Measurements from ENCODE around the gene UTP4. TPM values are rescaled to one million over a fixed set of nuclear protein-coding genes. Genes with fewer than 3 reads are reported as not detected.

The UTP4 gene
- total RNA-seq, 4 donors from 2014 or later, result 10.1 to 79.4 (median 17.6) TPM

GRCh38 chr16:69150146-69150865, 17.9 kb downstream of the UTP4 start:
- H3K27ac ChIP-seq, result no peak overlapping the region
- TF ChIP-seq CTCF (IDR thresholded peaks at IDR 0.05) (peak; percentile 75 to 83 (median 80)), EP300 (IDR thresholded peaks at IDR 0.05; ENCODE audit: low read depth) (no peak), POLR2AphosphoS5 (IDR thresholded peaks at IDR 0.05) (no peak), POLR2A (IDR thresholded peaks at IDR 0.05) (no peak)
- H3K36me3 ChIP-seq, result peaks cover 0 to 53% (median 8%) of the 10 kb centered on the region in 4 donors

GRCh38 chr16:69157196-69157595, 24.7 kb downstream of the UTP4 start:
- Histone ChIP-seq H3K9me3 (no peaks in the 10 kb centered on the region), H3K27me3 (no peaks in the 10 kb centered on the region), H3K36me3 (peaks cover 0 to 63% (median 22%) of the 10 kb centered on the region in 4 donors), H3K27ac (no peak overlapping the region), H3K4me1 (no peaks in the 10 kb centered on the region), H3K4me3 (no peak overlapping the region)
- no peak for TF ChIP-seq POLR2A (IDR thresholded peaks at IDR 0.05)
- no peak for TF ChIP-seq POLR2AphosphoS5 (IDR thresholded peaks at IDR 0.05)
- no peak for TF ChIP-seq EP300 (IDR thresholded peaks at IDR 0.05; ENCODE audit: low read depth)
- in situ Hi-C loops (cut with MboI; ENCODE audit: low pct_ligation_motif_present in 1 of 4, low pct_unique_long_range_greater_than_20kb in 1 of 4, low sequenced_read_pairs in 3 of 4) (no loop called here), intact Hi-C loops (cut with DNase I; ENCODE audit: low total_unique reads) (no loop called here)
- no peak for DNase-seq
- WGBS, 2 donors (ENCODE audit: low coverage in 1 of 2), result 78 to 87% methylated on average over 3 of the region's 3 CpGs

More at GRCh38 chr16:69150146-69150865, 17.9 kb downstream of the UTP4 start:
- no peaks in the 10 kb centered on the region for H3K27me3 ChIP-seq
- in situ Hi-C loops (cut with MboI; ENCODE audit: low pct_ligation_motif_present in 1 of 4, low pct_unique_long_range_greater_than_20kb in 1 of 4, low sequenced_read_pairs in 3 of 4) (loop anchor here in 3 of 4 donors (5.0 kb wide), 1 partner anchor 137 kb away; no protein-coding TSS in a partner anchor), intact Hi-C loops (cut with DNase I; ENCODE audit: low total_unique reads) (loop anchor here (1.0 kb wide), 1 partner anchor 137 kb away; no protein-coding TSS in a partner anchor)
- H3K4me3 ChIP-seq, result no peak overlapping the region
- 42 to 56% methylated on average over 9 to 16 of the region's 16 CpGs for WGBS, 2 donors (ENCODE audit: low coverage in 1 of 2)
- no peaks in the 10 kb centered on the region for H3K9me3 ChIP-seq
- no peaks in the 10 kb centered on the region for H3K4me1 ChIP-seq
- DNase-seq, result peak; percentile 60

GRCh38 chr16:69160192-69160591, 27.7 kb downstream of the UTP4 start:
- Histone ChIP-seq H3K27ac (no peak overlapping the region), H3K9me3 (no peaks in the 10 kb centered on the region), H3K36me3 (peaks cover 0 to 48% (median 22%) of the 10 kb centered on the region in 4 donors), H3K27me3 (no peaks in the 10 kb centered on the region), H3K4me1 (no peaks in the 10 kb centered on the region), H3K4me3 (no peak overlapping the region)
- TF ChIP-seq CTCF (IDR thresholded peaks at IDR 0.05) (no peak), POLR2AphosphoS5 (IDR thresholded peaks at IDR 0.05) (no peak), POLR2A (IDR thresholded peaks at IDR 0.05) (no peak), EP300 (IDR thresholded peaks at IDR 0.05; ENCODE audit: low read depth) (no peak)
- intact Hi-C loops (cut with DNase I; ENCODE audit: low total_unique reads) (no loop called here), in situ Hi-C loops (cut with MboI; ENCODE audit: low pct_ligation_motif_present in 1 of 4, low pct_unique_long_range_greater_than_20kb in 1 of 4, low sequenced_read_pairs in 3 of 4) (no loop called here)
- DNase-seq, result no peak
- 95 to 100% methylated on average over 1 of the region's 1 CpG for WGBS, 2 donors (ENCODE audit: low coverage in 1 of 2)

GRCh38 chr16:69165584-69165983, 33.1 kb downstream of the UTP4 start:
- H3K27me3 ChIP-seq, result no peaks in the 10 kb centered on the region
- peaks cover 0 to 7% (median 2%) of the 10 kb centered on the region in 4 donors for H3K4me1 ChIP-seq
- H3K36me3 ChIP-seq, result peaks cover 0 to 37% (median 12%) of the 10 kb centered on the region in 4 donors
- no peak overlapping the region for H3K27ac ChIP-seq
- no peaks in the 10 kb centered on the region for H3K9me3 ChIP-seq
- in situ Hi-C loops (cut with MboI; ENCODE audit: low pct_ligation_motif_present in 1 of 4, low pct_unique_long_range_greater_than_20kb in 1 of 4, low sequenced_read_pairs in 3 of 4) (no loop called here), intact Hi-C loops (cut with DNase I; ENCODE audit: low total_unique reads) (no loop called here)
- no peak overlapping the region for H3K4me3 ChIP-seq
- no peak for DNase-seq
- WGBS, 2 donors (ENCODE audit: low coverage in 1 of 2), result 94 to 100% methylated on average over 3 to 6 of the region's 6 CpGs
- no peak for TF ChIP-seq EP300 (IDR thresholded peaks at IDR 0.05; ENCODE audit: low read depth)
- TF ChIP-seq CTCF (IDR thresholded peaks at IDR 0.05), result no peak
- TF ChIP-seq POLR2AphosphoS5 (IDR thresholded peaks at IDR 0.05), result no peak
- TF ChIP-seq POLR2A (IDR thresholded peaks at IDR 0.05), result no peak
